Endothelial cell of umbilical vein (primary cell): ENCODE results near the gene FOXL2NB. TPM values are rescaled to one million over a fixed set of nuclear protein-coding genes. Genes with fewer than 3 reads are reported as not detected.

ENCODE experiments used
- BruUV-seq: library from RNA; stranded (reverse); fragments of 400-500 nt; replicated peaks from 2 replicates; lab custom pipeline; 2021; lab: Mats Ljungman, UMichigan
- CTCF ChIA-PET: fragments of 300-600, 350-600 bp; sonication (Branson Sonifier 250); formaldehyde crosslinking; loops from one replicate; lab custom pipeline; 2021; ENCODE audit warnings: antibody characterized with exemption, inconsistent platforms; lab: Charles Lee
- POLR2A ChIA-PET: fragments of 300-600, 350-600 bp; sonication (Branson Sonifier 250); formaldehyde crosslinking; loops from one replicate; lab custom pipeline; 2021; ENCODE audit warnings: antibody characterized with exemption, inconsistent platforms; lab: Charles Lee
- DNase-seq: peaks from one replicate; pipeline ENCODE4 v3.0.0-alpha.2; 2011; ENCODE audit warnings: low read depth, low spot score
- FAIRE-seq: peaks from 2 replicates; lab custom pipeline; 2011; peaks lifted over from hg19 to GRCh38; lab: Jason Lieb, UNC
- H2AFZ ChIP-seq: 2 replicates; pipeline ENCODE4 v1.6.0; 2012; ENCODE audit warnings: low read depth, low read length, control low read depth, inconsistent platforms
- H3K27ac ChIP-seq: 2 replicates; pipeline ENCODE4 v1.5.1; 2011; ENCODE audit warnings: low read depth, mild to moderate bottlenecking, control low read depth, low read length, moderate library complexity; ENCODE audit not compliant: insufficient read depth
- H3K27me3 ChIP-seq, 2 experiments: 2 replicates each; pipeline versions ENCODE4 v1.6.0 to v1.6.1; 2011; ENCODE audit warnings: low read length in 2 of 2, mixed read lengths in 1 of 2; ENCODE audit not compliant: control insufficient read depth in 2 of 2, insufficient read depth in 2 of 2
- H3K36me3 ChIP-seq, 2 experiments: 2 replicates in 1 of 2; 3 replicates in 1 of 2; pipeline ENCODE4 v1.5.1; 2011; ENCODE audit warnings: low read length in 2 of 2, mild to moderate bottlenecking in 1 of 2, moderate library complexity in 1 of 2; ENCODE audit not compliant: control insufficient read depth in 2 of 2, insufficient read depth in 2 of 2; ENCODE audit errors: extremely low read depth in 1 of 2
- H3K4me1 ChIP-seq: 3 replicates; pipeline ENCODE4 v1.5.1; 2011; ENCODE audit warnings: mild to moderate bottlenecking, low read length; ENCODE audit not compliant: control insufficient read depth, insufficient read depth; ENCODE audit errors: extremely low read depth
- H3K4me2 ChIP-seq: 2 replicates; pipeline ENCODE4 v1.6.1; 2011; ENCODE audit warnings: low read length, control low read depth, mixed read lengths; ENCODE audit not compliant: insufficient read depth
- H3K4me3 ChIP-seq, 3 experiments: fragments of 200-600 bp in 1 of 3; sonication (generic), shearing (Covaris generic) in 1 of 3; replicated peaks in 1 of 3; 2 replicates each; pipeline ENCODE4 v1.5.1; 2011 to 2016; ENCODE audit warnings: control low read depth in 3 of 3, low read length in 3 of 3, mild to moderate bottlenecking in 2 of 3, inconsistent platforms in 1 of 3, low read depth in 1 of 3, moderate library complexity in 1 of 3; ENCODE audit not compliant: insufficient read depth in 1 of 3
- H3K79me2 ChIP-seq: 2 replicates; pipeline ENCODE4 v1.6.0; 2012; ENCODE audit warnings: low read length, inconsistent platforms; ENCODE audit not compliant: control insufficient read depth, insufficient read depth
- H3K9ac ChIP-seq: replicated peaks from 2 replicates; pipeline ENCODE3; 2011; ENCODE audit warnings: low read length, control low read depth; ENCODE audit not compliant: insufficient read depth; ENCODE audit errors: extremely low read depth
- H3K9me1 ChIP-seq: replicated peaks from 3 replicates; pipeline ENCODE4 v1.6.0; 2011; ENCODE audit warnings: mild to moderate bottlenecking, low read length; ENCODE audit not compliant: control insufficient read depth, insufficient read depth; ENCODE audit errors: extremely low read depth
- H3K9me3 ChIP-seq: replicated peaks from 2 replicates; pipeline ENCODE4 v1.5.1; 2012; ENCODE audit warnings: low read length, inconsistent platforms; ENCODE audit not compliant: control insufficient read depth, insufficient read depth
- H4K20me1 ChIP-seq: replicated peaks from 2 replicates; pipeline ENCODE3; 2011; ENCODE audit warnings: mild to moderate bottlenecking, low read length; ENCODE audit not compliant: control insufficient read depth, insufficient read depth; ENCODE audit errors: extremely low read depth
- CTCF ChIP-seq, 2 donors: IDR thresholded peaks; 1 replicate in 1 of 2; 2 replicates in 1 of 2; pipeline ENCODE4 v1.5.1; 2011; ENCODE audit warnings: low read length in 2 of 2, mild to moderate bottlenecking in 2 of 2, moderate library complexity in 2 of 2, control low read depth in 1 of 2, inconsistent platforms in 1 of 2, low read depth in 1 of 2; ENCODE audit not compliant: insufficient read depth in 1 of 2; ENCODE audit errors: extremely low read depth in 1 of 2
- EZH2 ChIP-seq: IDR thresholded peaks from 2 replicates; pipeline ENCODE4 v1.6.1; 2012; ENCODE audit warnings: borderline replicate concordance, low read depth, mild to moderate bottlenecking, moderate library complexity, low read length, inconsistent platforms; ENCODE audit not compliant: severe bottlenecking
- FOS ChIP-seq: IDR thresholded peaks from 2 replicates; pipeline ENCODE4 v1.6.1; 2011; ENCODE audit warnings: mild to moderate bottlenecking, low read length, moderate library complexity, borderline replicate concordance; ENCODE audit not compliant: insufficient read depth
- GATA2 ChIP-seq: IDR thresholded peaks from 2 replicates; pipeline ENCODE4 v1.7.0; 2011; ENCODE audit warnings: low read depth, mild to moderate bottlenecking, moderate library complexity, mixed read lengths, low read length; ENCODE audit not compliant: insufficient read length, insufficient read depth
- JUN ChIP-seq: IDR thresholded peaks from 2 replicates; pipeline ENCODE4 v1.6.1; 2011; ENCODE audit warnings: borderline replicate concordance, low read depth; ENCODE audit not compliant: insufficient read length, insufficient read depth
- MAX ChIP-seq: IDR thresholded peaks from 2 replicates; pipeline ENCODE4 v1.6.1; 2011; ENCODE audit not compliant: insufficient read depth, insufficient read length
- MYC ChIP-seq: IDR thresholded peaks from one replicate; pipeline ENCODE4 v1.6.1; 2011; ENCODE audit warnings: mild to moderate bottlenecking, low read depth, low read length
- POLR2A ChIP-seq: IDR thresholded peaks from 2 replicates; pipeline ENCODE4 v1.6.1; 2012; ENCODE audit warnings: low read depth, mild to moderate bottlenecking, control low read depth, low read length
- POLR2AphosphoS5 ChIP-seq: IDR thresholded peaks from 2 replicates; pipeline ENCODE4 v1.6.1; 2012; ENCODE audit warnings: low read depth, mild to moderate bottlenecking, control low read depth, low read length, moderate library complexity; ENCODE audit not compliant: insufficient read depth
- dilution Hi-C: fragments of 300-500 bp; cut with MboI; formaldehyde crosslinking; loops from one replicate; pipeline ENCODE4 v1.15.0; 2019; ENCODE audit warnings: low sequenced_read_pairs; ENCODE audit not compliant: extremely low pct_ligation_motif_present
- intact Hi-C: fragments of 100-400 bp; cut with micrococcal nuclease; formaldehyde crosslinking; loops from one replicate; pipeline ENCODE4 v1.10.0; 2022
- polyA plus RNA-seq, 4 experiments: library from polyadenylated mRNA; depleted of rRNA in 3 of 4; stranded (reverse) in 3 of 4; unstranded in 1 of 4; fragments of >200 nt; gene quantifications; 2 replicates each; pipeline versions ENCODE4 v1.2.1 to v1.2.3, GENCODE V29; 2011 to 2012; ENCODE audit warnings: missing spikeins in 1 of 4
- total RNA-seq: library from RNA; stranded (reverse); gene quantifications from 2 replicates; pipeline ENCODE4 v1.2.3, GENCODE V29; 2021

FOXL2NB gene
- total and polyA plus RNA-seq, 2 donors (not counting 3 experiments of a cell fraction or from before 2014, with no cell fraction given), result 0.01 TPM; not detected in 1

- Histone ChIP-seq H4K20me1 (no peaks in the 10 kb centered on the region), H3K27ac (no peak overlapping the region), H3K4me3 (no peak overlapping the region), H3K9me3 (no peaks in the 10 kb centered on the region), H3K27me3 (no peaks in the 10 kb centered on the region), H3K9me1 (no peaks in the 10 kb centered on the region), H3K9ac (no peak overlapping the region), H3K4me2 (no peak overlapping the region), H3K36me3 (no peaks in the 10 kb centered on the region), H3K4me1 (no peaks in the 10 kb centered on the region), H2AFZ (no peak overlapping the region), H3K79me2 (no peaks in the 10 kb centered on the region)
- TF ChIP-seq FOS, result no peak
- TF ChIP-seq JUN, result no peak
- TF ChIP-seq POLR2A, result no peak
- no peak for TF ChIP-seq EZH2
- no peak for TF ChIP-seq POLR2AphosphoS5
- no peak for TF ChIP-seq MYC
- no peak for TF ChIP-seq GATA2
- TF ChIP-seq MAX, result no peak
- TF ChIP-seq CTCF (IDR thresholded peaks at IDR 0.05; ENCODE audit: extremely low read depth in 1 of 2, insufficient read depth in 1 of 2, low read depth in 1 of 2, low read length in 2 of 2), result no peak
- dilution Hi-C loops, result no loop called here
- POLR2A ChIA-PET, result no interaction called here
- intact Hi-C loops, result no loop called here
- BruUV-seq, result no TSS peak
- no peak for FAIRE-seq
- no peak for DNase-seq
- CTCF ChIA-PET, result interaction anchor here (0.7 to 5.9 kb wide), 7 partner anchors 14 to 201 kb away, joined by 3 to 59 read pairs (median 7); no protein-coding TSS in a partner anchor
Measured at GRCh38 chr3:138899351-138899991, 47.5 kb upstream of the FOXL2NB start.
